Chondrocyte (in vitro differentiated cells): ENCODE data around the gene PPIH. TPM values are rescaled to one million over a fixed set of nuclear protein-coding genes. Genes with fewer than 3 reads are reported as not detected.

ENCODE experiments used
- DNase-seq: peaks from one replicate; pipeline ENCODE4 v3.0.0; 2021; ENCODE audit warnings: mixed read lengths, low spot score
- H3K27ac Mint-ChIP-seq: one replicate; pipeline ENCODE4 v1.8.0; 2021; ENCODE audit warnings: mild to moderate bottlenecking, moderate library complexity, mixed read lengths; ENCODE audit not compliant: unreplicated experiment
- H3K27me3 Mint-ChIP-seq: 2 replicates; pipeline ENCODE4 v1.8.0; 2021; ENCODE audit warnings: low read depth, mixed read lengths
- H3K36me3 Mint-ChIP-seq: 2 replicates; pipeline ENCODE4 v1.8.0; 2021; ENCODE audit warnings: low read depth, mixed read lengths
- H3K4me1 Mint-ChIP-seq: 2 replicates; pipeline ENCODE4 v1.8.0; 2021; ENCODE audit warnings: low read depth, mild to moderate bottlenecking, mixed read lengths
- H3K4me3 Mint-ChIP-seq: one replicate; pipeline ENCODE4 v1.8.0; 2021; ENCODE audit warnings: mild to moderate bottlenecking, moderate library complexity, mixed read lengths; ENCODE audit not compliant: unreplicated experiment
- H3K9me3 Mint-ChIP-seq: 2 replicates; pipeline ENCODE4 v1.8.0; 2021; ENCODE audit warnings: low read depth, mixed read lengths
- CTCF ChIP-seq: fragments of 200-600 bp; sonication (generic); IDR thresholded peaks from 2 replicates; pipeline ENCODE4 v1.5.0; 2021; ENCODE audit warnings: antibody characterized with exemption, mild to moderate bottlenecking, moderate library complexity
- total RNA-seq: library from RNA; stranded (reverse); gene quantifications from 3 replicates; pipeline ENCODE4 v1.2.1, GENCODE V29; 2021

PPIH gene
- total RNA-seq, 1 donor from 2014 or later, result 24.3 TPM

- Mint-ChIP-seq H3K4me3 (no peak overlapping the region), H3K36me3 (peaks cover 26% of the 10 kb centered on the region), H3K27me3 (no peaks in the 10 kb centered on the region), H3K27ac (no peak overlapping the region), H3K4me1 (no peaks in the 10 kb centered on the region), H3K9me3 (no peaks in the 10 kb centered on the region)
- TF ChIP-seq CTCF, result no peak
- DNase-seq, result no peak
Observed at GRCh38 chr1:42669936-42670335, 11.7 kb downstream of the PPIH start.

GRCh38 chr1:42670425-42670824 is 12.2 kb downstream of the PPIH start:
- H3K27me3 Mint-ChIP-seq, result no peaks in the 10 kb centered on the region
- no peak overlapping the region for H3K27ac Mint-ChIP-seq
- no peak for DNase-seq
- no peaks in the 10 kb centered on the region for H3K4me1 Mint-ChIP-seq
- no peaks in the 10 kb centered on the region for H3K9me3 Mint-ChIP-seq
- H3K36me3 Mint-ChIP-seq, result peaks cover 27% of the 10 kb centered on the region
- no peak overlapping the region for H3K4me3 Mint-ChIP-seq
- TF ChIP-seq CTCF, result no peak

GRCh38 chr1:42674214-42674613 is 16.0 kb downstream of the PPIH start:
- DNase-seq, result no peak
- H3K4me3 Mint-ChIP-seq, result no peak overlapping the region
- H3K9me3 Mint-ChIP-seq, result no peaks in the 10 kb centered on the region
- peaks cover 8% of the 10 kb centered on the region for H3K36me3 Mint-ChIP-seq
- H3K27me3 Mint-ChIP-seq, result no peaks in the 10 kb centered on the region
- TF ChIP-seq CTCF, result no peak
- H3K27ac Mint-ChIP-seq, result no peak overlapping the region
- no peaks in the 10 kb centered on the region for H3K4me1 Mint-ChIP-seq

- Mint-ChIP-seq H3K27me3 (no peaks in the 10 kb centered on the region), H3K9me3 (no peaks in the 10 kb centered on the region), H3K4me3 (no peak overlapping the region), H3K4me1 (peaks cover under 1% of the 10 kb centered on the region), H3K27ac (no peak overlapping the region), H3K36me3 (peaks cover 8% of the 10 kb centered on the region)
- TF ChIP-seq CTCF, result no peak
- DNase-seq, result no peak
Observed at GRCh38 chr1:42674682-42675081, 16.5 kb downstream of the PPIH start.

GRCh38 chr1:42675467-42675866 is 17.2 kb downstream of the PPIH start:
- TF ChIP-seq CTCF, result no peak
- H3K9me3 Mint-ChIP-seq, result no peaks in the 10 kb centered on the region
- no peak overlapping the region for H3K27ac Mint-ChIP-seq
- peaks cover 8% of the 10 kb centered on the region for H3K36me3 Mint-ChIP-seq
- H3K27me3 Mint-ChIP-seq, result no peaks in the 10 kb centered on the region
- no peak for DNase-seq
- peaks cover 6% of the 10 kb centered on the region for H3K4me1 Mint-ChIP-seq
- no peak overlapping the region for H3K4me3 Mint-ChIP-seq
